Endothelial cell of umbilical vein (primary cell): ENCODE measurements around the gene ZFP36. TPM values are rescaled to one million over a fixed set of nuclear protein-coding genes. Genes with fewer than 3 reads are reported as not detected.

ENCODE experiments used
- BruUV-seq: library from RNA; stranded (reverse); fragments of 400-500 nt; replicated peaks from 2 replicates; lab custom pipeline; 2021; lab: Mats Ljungman, UMichigan
- CTCF ChIA-PET: fragments of 300-600, 350-600 bp; sonication (Branson Sonifier 250); formaldehyde crosslinking; loops from one replicate; lab custom pipeline; 2021; ENCODE audit warnings: antibody characterized with exemption, inconsistent platforms; lab: Charles Lee
- POLR2A ChIA-PET: fragments of 300-600, 350-600 bp; sonication (Branson Sonifier 250); formaldehyde crosslinking; loops from one replicate; lab custom pipeline; 2021; ENCODE audit warnings: antibody characterized with exemption, inconsistent platforms; lab: Charles Lee
- DNase-seq: peaks from one replicate; pipeline ENCODE4 v3.0.0-alpha.2; 2011; ENCODE audit warnings: low read depth, low spot score
- FAIRE-seq: peaks from 2 replicates; lab custom pipeline; 2011; peaks lifted over from hg19 to GRCh38; lab: Jason Lieb, UNC
- H2AFZ ChIP-seq: 2 replicates; pipeline ENCODE4 v1.6.0; 2012; ENCODE audit warnings: low read depth, low read length, control low read depth, inconsistent platforms
- H3K27ac ChIP-seq: 2 replicates; pipeline ENCODE4 v1.5.1; 2011; ENCODE audit warnings: low read depth, mild to moderate bottlenecking, control low read depth, low read length, moderate library complexity; ENCODE audit not compliant: insufficient read depth
- H3K27me3 ChIP-seq, 2 experiments: 2 replicates each; pipeline versions ENCODE4 v1.6.0 to v1.6.1; 2011; ENCODE audit warnings: low read length in 2 of 2, mixed read lengths in 1 of 2; ENCODE audit not compliant: control insufficient read depth in 2 of 2, insufficient read depth in 2 of 2
- H3K36me3 ChIP-seq, 2 experiments: 2 replicates in 1 of 2; 3 replicates in 1 of 2; pipeline ENCODE4 v1.5.1; 2011; ENCODE audit warnings: low read length in 2 of 2, mild to moderate bottlenecking in 1 of 2, moderate library complexity in 1 of 2; ENCODE audit not compliant: control insufficient read depth in 2 of 2, insufficient read depth in 2 of 2; ENCODE audit errors: extremely low read depth in 1 of 2
- H3K4me1 ChIP-seq: 3 replicates; pipeline ENCODE4 v1.5.1; 2011; ENCODE audit warnings: mild to moderate bottlenecking, low read length; ENCODE audit not compliant: control insufficient read depth, insufficient read depth; ENCODE audit errors: extremely low read depth
- H3K4me2 ChIP-seq: 2 replicates; pipeline ENCODE4 v1.6.1; 2011; ENCODE audit warnings: low read length, control low read depth, mixed read lengths; ENCODE audit not compliant: insufficient read depth
- H3K4me3 ChIP-seq, 3 experiments: fragments of 200-600 bp in 1 of 3; sonication (generic), shearing (Covaris generic) in 1 of 3; replicated peaks in 1 of 3; 2 replicates each; pipeline ENCODE4 v1.5.1; 2011 to 2016; ENCODE audit warnings: control low read depth in 3 of 3, low read length in 3 of 3, mild to moderate bottlenecking in 2 of 3, inconsistent platforms in 1 of 3, low read depth in 1 of 3, moderate library complexity in 1 of 3; ENCODE audit not compliant: insufficient read depth in 1 of 3
- H3K79me2 ChIP-seq: 2 replicates; pipeline ENCODE4 v1.6.0; 2012; ENCODE audit warnings: low read length, inconsistent platforms; ENCODE audit not compliant: control insufficient read depth, insufficient read depth
- H3K9ac ChIP-seq: replicated peaks from 2 replicates; pipeline ENCODE3; 2011; ENCODE audit warnings: low read length, control low read depth; ENCODE audit not compliant: insufficient read depth; ENCODE audit errors: extremely low read depth
- H3K9me1 ChIP-seq: replicated peaks from 3 replicates; pipeline ENCODE4 v1.6.0; 2011; ENCODE audit warnings: mild to moderate bottlenecking, low read length; ENCODE audit not compliant: control insufficient read depth, insufficient read depth; ENCODE audit errors: extremely low read depth
- H3K9me3 ChIP-seq: replicated peaks from 2 replicates; pipeline ENCODE4 v1.5.1; 2012; ENCODE audit warnings: low read length, inconsistent platforms; ENCODE audit not compliant: control insufficient read depth, insufficient read depth
- H4K20me1 ChIP-seq: replicated peaks from 2 replicates; pipeline ENCODE3; 2011; ENCODE audit warnings: mild to moderate bottlenecking, low read length; ENCODE audit not compliant: control insufficient read depth, insufficient read depth; ENCODE audit errors: extremely low read depth
- EZH2 ChIP-seq: IDR thresholded peaks from 2 replicates; pipeline ENCODE4 v1.6.1; 2012; ENCODE audit warnings: borderline replicate concordance, low read depth, mild to moderate bottlenecking, moderate library complexity, low read length, inconsistent platforms; ENCODE audit not compliant: severe bottlenecking
- FOS ChIP-seq: IDR thresholded peaks from 2 replicates; pipeline ENCODE4 v1.6.1; 2011; ENCODE audit warnings: mild to moderate bottlenecking, low read length, moderate library complexity, borderline replicate concordance; ENCODE audit not compliant: insufficient read depth
- GATA2 ChIP-seq: IDR thresholded peaks from 2 replicates; pipeline ENCODE4 v1.7.0; 2011; ENCODE audit warnings: low read depth, mild to moderate bottlenecking, moderate library complexity, mixed read lengths, low read length; ENCODE audit not compliant: insufficient read length, insufficient read depth
- JUN ChIP-seq: IDR thresholded peaks from 2 replicates; pipeline ENCODE4 v1.6.1; 2011; ENCODE audit warnings: borderline replicate concordance, low read depth; ENCODE audit not compliant: insufficient read length, insufficient read depth
- MYC ChIP-seq: IDR thresholded peaks from one replicate; pipeline ENCODE4 v1.6.1; 2011; ENCODE audit warnings: mild to moderate bottlenecking, low read depth, low read length
- POLR2A ChIP-seq: IDR thresholded peaks from 2 replicates; pipeline ENCODE4 v1.6.1; 2012; ENCODE audit warnings: low read depth, mild to moderate bottlenecking, control low read depth, low read length
- POLR2AphosphoS5 ChIP-seq: IDR thresholded peaks from 2 replicates; pipeline ENCODE4 v1.6.1; 2012; ENCODE audit warnings: low read depth, mild to moderate bottlenecking, control low read depth, low read length, moderate library complexity; ENCODE audit not compliant: insufficient read depth
- dilution Hi-C: fragments of 300-500 bp; cut with MboI; formaldehyde crosslinking; loops from one replicate; pipeline ENCODE4 v1.15.0; 2019; ENCODE audit warnings: low sequenced_read_pairs; ENCODE audit not compliant: extremely low pct_ligation_motif_present
- intact Hi-C: fragments of 100-400 bp; cut with micrococcal nuclease; formaldehyde crosslinking; loops from one replicate; pipeline ENCODE4 v1.10.0; 2022
- polyA plus RNA-seq, 4 experiments: library from polyadenylated mRNA; depleted of rRNA in 3 of 4; stranded (reverse) in 3 of 4; unstranded in 1 of 4; fragments of >200 nt; gene quantifications; 2 replicates each; pipeline versions ENCODE4 v1.2.1 to v1.2.3, GENCODE V29; 2011 to 2012; ENCODE audit warnings: missing spikeins in 1 of 4
- total RNA-seq: library from RNA; stranded (reverse); gene quantifications from 2 replicates; pipeline ENCODE4 v1.2.3, GENCODE V29; 2021
- TF ChIP-seq, protein P1 (sequence below): IDR thresholded peaks from 2 replicates; pipeline ENCODE4 v1.6.1; 2011; ENCODE audit not compliant: insufficient read depth, insufficient read length
- TF ChIP-seq, protein P2 (sequence below), 2 donors: IDR thresholded peaks; 1 replicate in 1 of 2; 2 replicates in 1 of 2; pipeline ENCODE4 v1.5.1; 2011; ENCODE audit warnings: low read length in 2 of 2, mild to moderate bottlenecking in 2 of 2, moderate library complexity in 2 of 2, control low read depth in 1 of 2, inconsistent platforms in 1 of 2, low read depth in 1 of 2; ENCODE audit not compliant: insufficient read depth in 1 of 2; ENCODE audit errors: extremely low read depth in 1 of 2

Gene ZFP36
- total and polyA plus RNA-seq, 2 donors (not counting 3 experiments of a cell fraction or from before 2014, with no cell fraction given): 12.2 to 21.7 TPM

DNA sequence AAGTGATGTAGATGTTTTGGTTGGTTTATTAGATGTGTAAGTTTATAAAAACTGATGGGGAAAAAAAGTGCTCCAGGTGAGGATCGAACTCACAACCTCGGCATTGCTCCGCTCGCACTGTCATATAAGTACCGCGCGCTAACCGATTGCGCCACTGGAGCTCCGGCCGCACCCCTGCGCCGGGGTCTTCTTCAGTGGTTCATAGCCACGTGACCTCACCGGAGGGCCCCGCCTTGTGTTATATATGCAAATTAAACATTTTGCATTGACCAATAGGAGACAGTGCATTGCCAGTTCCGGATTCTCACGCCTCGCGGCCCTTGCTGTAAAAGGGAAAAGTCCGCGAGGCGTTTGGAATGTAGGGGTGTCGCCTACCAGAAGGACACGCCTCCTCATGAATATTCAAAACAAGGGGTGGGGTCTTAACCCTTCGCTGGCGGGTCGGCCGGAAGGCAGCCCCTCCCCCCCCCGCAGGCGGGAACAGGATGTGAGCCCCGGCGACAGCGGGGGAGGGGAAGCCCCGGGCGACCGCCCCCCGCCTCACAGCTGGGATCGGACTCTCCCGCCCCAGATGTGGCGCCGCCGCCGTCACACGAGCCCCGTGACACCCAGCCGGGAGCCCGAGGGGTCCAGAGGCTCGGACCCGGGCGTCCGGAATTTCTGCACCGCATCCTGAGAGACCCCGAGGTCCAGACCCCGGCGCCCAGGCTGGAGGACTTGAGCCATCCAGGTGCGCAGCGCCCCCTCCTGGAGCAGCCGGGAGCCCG is 5.6 kb downstream of the ZFP36 start, which contains the start of gene PLEKHG2:
Gene PLEKHG2 (plus strand): TSS at position 570 of the 767 bp plus-strand sequence. CDS start 1,418 bp downstream, outside the sequence.
- Histone ChIP-seq H3K36me3 (peaks cover 0 to 7% of the 10 kb centered on the region in 2 experiments), H3K27me3 (no peaks in the 10 kb centered on the region), H3K79me2 (peaks cover 30% of the 10 kb centered on the region), H3K4me2 (peak within 1 kb of the TSS; percentile 69), H4K20me1 (no peaks in the 10 kb centered on the region), H3K9ac (peak within 1 kb of the TSS; percentile 97), H2AFZ (peak within 1 kb of the TSS; percentile 40), H3K4me1 (peaks cover 40% of the 10 kb centered on the region), H3K9me3 (no peaks in the 10 kb centered on the region), H3K27ac (peak within 1 kb of the TSS; percentile 87), H3K9me1 (no peaks in the 10 kb centered on the region), H3K4me3 (peak within 1 kb of the TSS; percentile 74 to 94 (median 83))
- TF ChIP-seq, protein P1, sequence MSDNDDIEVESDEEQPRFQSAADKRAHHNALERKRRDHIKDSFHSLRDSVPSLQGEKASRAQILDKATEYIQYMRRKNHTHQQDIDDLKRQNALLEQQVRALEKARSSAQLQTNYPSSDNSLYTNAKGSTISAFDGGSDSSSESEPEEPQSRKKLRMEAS: peak; percentile 56
- TF ChIP-seq POLR2AphosphoS5 (peak; percentile 91), FOS (peak; percentile 11), MYC (no peak), POLR2A (peak; percentile 65), EZH2 (no peak), JUN (no peak), GATA2 (peak; percentile 10)
- TF ChIP-seq, protein P2, sequence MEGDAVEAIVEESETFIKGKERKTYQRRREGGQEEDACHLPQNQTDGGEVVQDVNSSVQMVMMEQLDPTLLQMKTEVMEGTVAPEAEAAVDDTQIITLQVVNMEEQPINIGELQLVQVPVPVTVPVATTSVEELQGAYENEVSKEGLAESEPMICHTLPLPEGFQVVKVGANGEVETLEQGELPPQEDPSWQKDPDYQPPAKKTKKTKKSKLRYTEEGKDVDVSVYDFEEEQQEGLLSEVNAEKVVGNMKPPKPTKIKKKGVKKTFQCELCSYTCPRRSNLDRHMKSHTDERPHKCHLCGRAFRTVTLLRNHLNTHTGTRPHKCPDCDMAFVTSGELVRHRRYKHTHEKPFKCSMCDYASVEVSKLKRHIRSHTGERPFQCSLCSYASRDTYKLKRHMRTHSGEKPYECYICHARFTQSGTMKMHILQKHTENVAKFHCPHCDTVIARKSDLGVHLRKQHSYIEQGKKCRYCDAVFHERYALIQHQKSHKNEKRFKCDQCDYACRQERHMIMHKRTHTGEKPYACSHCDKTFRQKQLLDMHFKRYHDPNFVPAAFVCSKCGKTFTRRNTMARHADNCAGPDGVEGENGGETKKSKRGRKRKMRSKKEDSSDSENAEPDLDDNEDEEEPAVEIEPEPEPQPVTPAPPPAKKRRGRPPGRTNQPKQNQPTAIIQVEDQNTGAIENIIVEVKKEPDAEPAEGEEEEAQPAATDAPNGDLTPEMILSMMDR (IDR thresholded peaks at IDR 0.05; ENCODE audit: extremely low read depth in 1 of 2, insufficient read depth in 1 of 2, low read depth in 1 of 2, low read length in 2 of 2): peak; percentile 88 to 91
- intact Hi-C loops (loop anchor here (1.0 kb wide), 7 partner anchors 10 to 287 kb away; partner anchors contain the start of genes EID2B, PAK4 and SAMD4B), dilution Hi-C loops (no loop called here)
- BruUV-seq: no TSS peak
- POLR2A ChIA-PET: interaction anchor here (1.0 to 1.9 kb wide), 4 partner anchors 12 to 23 kb away, joined by 3 to 15 read pairs (median 6); partner anchors contain the start of genes MED29, PAF1 and RPS16
- FAIRE-seq (peak; percentile 98), DNase-seq (peak; percentile 100)
- CTCF ChIA-PET: interaction anchor here (0.7 to 2.3 kb wide), 10 partner anchors 11 to 361 kb away, joined by 3 to 147 read pairs (median 5); partner anchors contain the start of genes MED29, PAF1 and RPS16
